Natural killer cell (primary cell): ENCODE results near the gene AGBL4. TPM values are rescaled to one million over a fixed set of nuclear protein-coding genes. Genes with fewer than 3 reads are reported as not detected.

Experiments used
- ATAC-seq, 3 donors: fragments of 150-1000 bp in 2 of 3; fragments of 200-7000 bp in 1 of 3; cut with Tn5 transposase; 1 replicate in 1 of 3; 2 replicates in 2 of 3; pipeline ENCODE4 v1.10.0; 2021; ENCODE audit warnings: mild to moderate bottlenecking in 2 of 3, moderate library complexity in 2 of 3
- DNase-seq, 2 donors: peaks; one replicate each; pipeline versions ENCODE4 v3.0.0 to v3.0.0-alpha.2; 2013 to 2021; ENCODE audit warnings: mixed read lengths in 1 of 2
- H3K27ac ChIP-seq: one replicate; pipeline ENCODE4 v1.5.1; 2013; ENCODE audit warnings: mild to moderate bottlenecking, low read length
- H3K27me3 ChIP-seq: one replicate; pipeline ENCODE4 v1.6.1; 2013; ENCODE audit warnings: low read length; ENCODE audit not compliant: control insufficient read depth, insufficient read depth
- H3K36me3 ChIP-seq: one replicate; pipeline ENCODE4 v1.6.1; 2013; ENCODE audit warnings: low read length; ENCODE audit not compliant: control insufficient read depth, insufficient read depth
- H3K4me1 ChIP-seq: one replicate; pipeline ENCODE4 v1.6.1; 2013; ENCODE audit warnings: low read length; ENCODE audit not compliant: control insufficient read depth, insufficient read depth
- H3K4me3 ChIP-seq: one replicate; pipeline ENCODE4 v1.5.1; 2013; ENCODE audit warnings: low read length
- H3K9me3 ChIP-seq: one replicate; pipeline ENCODE4 v1.6.1; 2013; ENCODE audit warnings: low read length; ENCODE audit not compliant: control insufficient read depth, insufficient read depth
- H3K27ac Mint-ChIP-seq, 2 donors: one replicate each; pipeline ENCODE4 v1.8.0; 2022; ENCODE audit warnings: mild to moderate bottlenecking in 2 of 2, mixed read lengths in 2 of 2, moderate library complexity in 1 of 2
- H3K27me3 Mint-ChIP-seq, 2 donors: one replicate each; pipeline ENCODE4 v1.8.0; 2022; ENCODE audit warnings: low read depth in 2 of 2, mixed read lengths in 2 of 2
- H3K36me3 Mint-ChIP-seq: one replicate; pipeline ENCODE4 v1.8.0; 2022; ENCODE audit warnings: mixed read lengths
- H3K4me1 Mint-ChIP-seq, 2 donors: one replicate each; pipeline ENCODE4 v1.8.0; 2022; ENCODE audit warnings: mixed read lengths in 2 of 2
- H3K4me3 Mint-ChIP-seq: one replicate; pipeline ENCODE4 v1.8.0; 2022; ENCODE audit warnings: mild to moderate bottlenecking, moderate library complexity, mixed read lengths
- H3K9me3 Mint-ChIP-seq, 2 donors: one replicate each; pipeline ENCODE4 v1.8.0; 2022; ENCODE audit warnings: mixed read lengths in 2 of 2
- WGBS: methylation state at CpG from one replicate; pipeline ENCODE4 v1.1.7; 2013; ENCODE audit warnings: missing lambda C conversion rate; ENCODE audit not compliant: insufficient coverage; 5-methylcytosine and 5-hydroxymethylcytosine counted together
- intact Hi-C: fragments of 100-400 bp; cut with micrococcal nuclease; formaldehyde crosslinking; loops from one replicate; pipeline ENCODE4 v1.14.2; 2022
- total RNA-seq, 4 donors: library from RNA; stranded (reverse); fragments of 120-200 nt in 1 of 4; gene quantifications; one replicate each; pipeline versions ENCODE4 v1.2.3 to v1.2.4, GENCODE V29; 2013 to 2022
- TF ChIP-seq, protein P1 (sequence below): fragments of 200-600 bp; IDR thresholded peaks from one replicate; pipeline ENCODE4 v1.8.0; 2022; ENCODE audit warnings: antibody characterized with exemption

Gene AGBL4
- total RNA-seq, 3 donors from 2014 or later (not counting 1 experiment from before 2014, with no cell fraction given) = not detected

DNA sequence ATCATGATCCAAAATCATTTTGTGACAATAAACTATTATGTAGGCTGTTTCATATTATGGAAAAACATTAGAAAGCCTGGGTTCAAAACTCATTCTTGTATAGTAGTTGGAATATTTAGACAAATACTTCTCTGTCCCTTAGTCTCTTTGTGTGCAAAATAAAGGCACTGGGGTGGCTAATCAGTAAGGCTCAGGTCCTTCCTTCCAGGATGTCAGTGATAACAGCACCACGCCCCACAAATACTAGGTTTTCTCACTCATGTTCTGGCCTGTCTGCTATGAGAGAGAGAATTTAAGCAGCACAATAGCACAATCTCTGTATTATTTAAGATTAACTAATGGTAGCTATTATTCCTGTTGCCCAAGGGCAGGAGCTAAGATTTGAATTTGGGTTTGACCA is 788.8 kb downstream of the AGBL4 start:
- Mint-ChIP-seq H3K27me3 (peaks cover 0 to 2% of the 10 kb centered on the region in 2 donors), H3K4me1 (no peaks in the 10 kb centered on the region), H3K9me3 (peaks cover 8 to 10% of the 10 kb centered on the region in 2 donors), H3K4me3 (no peak overlapping the region), H3K27ac (no peak overlapping the region), H3K36me3 (no peaks in the 10 kb centered on the region)
- TF ChIP-seq, protein P1, sequence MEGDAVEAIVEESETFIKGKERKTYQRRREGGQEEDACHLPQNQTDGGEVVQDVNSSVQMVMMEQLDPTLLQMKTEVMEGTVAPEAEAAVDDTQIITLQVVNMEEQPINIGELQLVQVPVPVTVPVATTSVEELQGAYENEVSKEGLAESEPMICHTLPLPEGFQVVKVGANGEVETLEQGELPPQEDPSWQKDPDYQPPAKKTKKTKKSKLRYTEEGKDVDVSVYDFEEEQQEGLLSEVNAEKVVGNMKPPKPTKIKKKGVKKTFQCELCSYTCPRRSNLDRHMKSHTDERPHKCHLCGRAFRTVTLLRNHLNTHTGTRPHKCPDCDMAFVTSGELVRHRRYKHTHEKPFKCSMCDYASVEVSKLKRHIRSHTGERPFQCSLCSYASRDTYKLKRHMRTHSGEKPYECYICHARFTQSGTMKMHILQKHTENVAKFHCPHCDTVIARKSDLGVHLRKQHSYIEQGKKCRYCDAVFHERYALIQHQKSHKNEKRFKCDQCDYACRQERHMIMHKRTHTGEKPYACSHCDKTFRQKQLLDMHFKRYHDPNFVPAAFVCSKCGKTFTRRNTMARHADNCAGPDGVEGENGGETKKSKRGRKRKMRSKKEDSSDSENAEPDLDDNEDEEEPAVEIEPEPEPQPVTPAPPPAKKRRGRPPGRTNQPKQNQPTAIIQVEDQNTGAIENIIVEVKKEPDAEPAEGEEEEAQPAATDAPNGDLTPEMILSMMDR = no peak
- Histone ChIP-seq H3K4me3 (no peak overlapping the region), H3K27ac (no peak overlapping the region), H3K4me1 (no peaks in the 10 kb centered on the region), H3K36me3 (no peaks in the 10 kb centered on the region), H3K27me3 (no peaks in the 10 kb centered on the region), H3K9me3 (peaks cover 2% of the 10 kb centered on the region)
- no peak for ATAC-seq
- no peak for DNase-seq
- WGBS = no CpG with 5 or more reads among the region's 1 CpG
- intact Hi-C loops = no loop called here

DNA sequence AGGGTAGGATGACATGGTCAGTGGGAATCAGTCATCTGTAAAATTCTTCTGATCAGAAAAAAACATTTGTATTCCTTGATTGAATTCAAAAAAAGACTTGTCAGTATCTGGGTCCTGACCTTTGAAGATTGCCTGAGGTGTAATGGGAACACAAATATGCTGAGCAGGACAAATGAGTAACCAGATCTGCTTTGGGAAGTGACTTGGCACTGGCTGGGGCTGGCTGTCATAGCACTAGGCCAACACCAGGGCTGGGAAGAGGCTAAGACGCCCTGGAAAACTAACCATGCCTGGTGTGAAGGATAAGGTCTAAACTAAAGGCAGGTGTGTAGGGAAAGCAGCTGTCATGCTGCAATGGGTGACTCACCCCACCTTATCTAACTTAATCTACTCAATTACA is 794.2 kb downstream of the AGBL4 start:
- Histone ChIP-seq H3K9me3 (no peaks in the 10 kb centered on the region), H3K4me3 (no peak overlapping the region), H3K27ac (no peak overlapping the region), H3K36me3 (no peaks in the 10 kb centered on the region), H3K4me1 (no peaks in the 10 kb centered on the region), H3K27me3 (no peaks in the 10 kb centered on the region)
- no peaks in the 10 kb centered on the region for H3K36me3 Mint-ChIP-seq
- intact Hi-C loops = no loop called here
- no peaks in the 10 kb centered on the region for H3K4me1 Mint-ChIP-seq
- TF ChIP-seq, protein P1 = no peak
- no peak overlapping the region for H3K4me3 Mint-ChIP-seq
- no peak for DNase-seq
- 58% methylated on average over 1 of the region's 1 CpG for WGBS
- no peaks in the 10 kb centered on the region for H3K27me3 Mint-ChIP-seq
- H3K9me3 Mint-ChIP-seq = peaks cover 2 to 3% of the 10 kb centered on the region in 2 donors
- no peak overlapping the region for H3K27ac Mint-ChIP-seq
- no peak for ATAC-seq

DNA sequence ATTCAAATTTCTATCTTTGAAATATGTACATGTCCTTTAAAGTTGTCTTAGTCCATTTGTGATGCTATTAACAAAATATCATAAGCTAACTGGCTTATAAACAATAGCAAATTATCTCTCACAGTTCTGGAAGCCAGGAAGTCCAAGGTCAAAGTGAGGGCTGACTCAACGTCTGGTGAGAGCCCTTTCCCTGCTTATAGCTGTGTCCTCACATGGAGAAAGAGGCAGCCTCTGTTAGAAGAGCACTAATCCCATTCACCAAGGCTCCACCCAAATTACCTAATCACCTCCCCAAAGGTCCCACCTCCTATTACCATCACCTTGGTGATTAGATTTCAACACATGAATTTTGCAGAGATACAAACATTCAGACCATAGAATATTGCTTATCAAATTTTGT is 797.0 kb downstream of the AGBL4 start:
- ATAC-seq = no peak
- H3K27me3 Mint-ChIP-seq = no peaks in the 10 kb centered on the region
- H3K4me1 ChIP-seq = no peaks in the 10 kb centered on the region

DNA sequence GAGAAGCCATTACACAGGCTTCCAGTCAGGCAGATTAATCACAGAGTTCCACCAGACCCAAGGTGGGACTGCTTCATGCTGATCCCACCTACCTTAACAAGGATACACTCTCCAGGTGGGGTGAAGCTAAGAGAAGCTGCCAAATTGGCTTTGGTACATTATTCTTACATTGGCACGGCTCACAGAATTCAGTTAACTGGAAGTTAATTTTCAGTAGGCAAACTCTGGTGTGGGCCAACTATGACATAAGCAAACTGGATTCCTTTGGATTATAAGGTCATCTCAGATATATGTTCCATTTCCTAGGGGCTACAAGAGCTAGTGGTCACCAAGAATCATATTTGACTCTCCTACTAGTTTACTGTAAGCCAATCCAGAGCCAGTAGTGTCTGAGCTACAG is 798.3 kb downstream of the AGBL4 start:
- Histone ChIP-seq H3K27ac (no peak overlapping the region), H3K36me3 (no peaks in the 10 kb centered on the region), H3K4me3 (no peak overlapping the region), H3K9me3 (no peaks in the 10 kb centered on the region), H3K4me1 (no peaks in the 10 kb centered on the region), H3K27me3 (no peaks in the 10 kb centered on the region)
- WGBS = 80% methylated on average over 1 of the region's 1 CpG
- no peak for ATAC-seq
- DNase-seq = no peak
- TF ChIP-seq, protein P1 = no peak
- no peaks in the 10 kb centered on the region for H3K4me1 Mint-ChIP-seq
- no peak overlapping the region for H3K27ac Mint-ChIP-seq
- H3K27me3 Mint-ChIP-seq = no peaks in the 10 kb centered on the region
- intact Hi-C loops = no loop called here
- no peak overlapping the region for H3K4me3 Mint-ChIP-seq
- H3K36me3 Mint-ChIP-seq = no peaks in the 10 kb centered on the region
- H3K9me3 Mint-ChIP-seq = peaks cover 0 to 2% of the 10 kb centered on the region in 2 donors

More for the DNA sequence above, 797.0 kb downstream of the AGBL4 start:
- no peaks in the 10 kb centered on the region for H3K9me3 ChIP-seq
- WGBS = 28% methylated on average over 1 of the region's 1 CpG
- Mint-ChIP-seq H3K27ac (no peak overlapping the region), H3K4me1 (no peaks in the 10 kb centered on the region), H3K36me3 (no peaks in the 10 kb centered on the region), H3K4me3 (no peak overlapping the region), H3K9me3 (peaks cover 2% of the 10 kb centered on the region in 2 donors)
- intact Hi-C loops = no loop called here
- TF ChIP-seq, protein P1 = no peak
- no peak overlapping the region for H3K27ac ChIP-seq
- H3K4me3 ChIP-seq = no peak overlapping the region
- H3K36me3 ChIP-seq = no peaks in the 10 kb centered on the region
- no peaks in the 10 kb centered on the region for H3K27me3 ChIP-seq
- DNase-seq = no peak
